Thoracic aorta (tissue), 2 donors: ENCODE measurements around the gene DVL2. TPM values are rescaled to one million over a fixed set of nuclear protein-coding genes. Genes with fewer than 3 reads are reported as not detected.
"Not testable (repeated sequence)": the region's sequence is repeated elsewhere in the genome, so short reads cannot be mapped to it uniquely, and the experiment has no call there.

ENCODE experiments used
- ATAC-seq: fragments of 150-250 bp; one replicate; pipeline ENCODE4 v1.8.0; 2017; ENCODE audit warnings: low read depth; ENCODE audit not compliant: insufficient number of reproducible peaks, low FRiP score
- DNase-seq: peaks from one replicate; pipeline ENCODE4 v3.0.0-alpha.2; 2020; ENCODE audit warnings: low spot score
- H3K27ac ChIP-seq, 2 donors: fragments of 200-600 bp; sonication (generic); 1 replicate in 1 of 2; 2 replicates in 1 of 2; pipeline ENCODE4 v1.5.1; 2016; ENCODE audit warnings: mild to moderate bottlenecking in 2 of 2, moderate library complexity in 2 of 2
- H3K27me3 ChIP-seq: fragments of 200-600 bp; sonication (generic); replicated peaks from 2 replicates; pipeline ENCODE4 v1.6.0; 2016; ENCODE audit warnings: mild to moderate bottlenecking; ENCODE audit not compliant: insufficient read depth
- H3K36me3 ChIP-seq: fragments of 200-600 bp; sonication (generic); one replicate; pipeline ENCODE4 v1.5.1; 2016
- H3K4me1 ChIP-seq, 2 donors: fragments of 200-600 bp; sonication (generic); 1 replicate in 1 of 2; 2 replicates in 1 of 2; pipeline versions ENCODE4 v1.5.1 to v1.6.0; 2016; ENCODE audit warnings: low read depth in 2 of 2, mild to moderate bottlenecking in 1 of 2; ENCODE audit not compliant: control insufficient read depth in 1 of 2
- H3K4me3 ChIP-seq: fragments of 200-600 bp; sonication (generic); 2 replicates; pipeline ENCODE4 v1.5.1; 2016; ENCODE audit warnings: mild to moderate bottlenecking
- H3K9me3 ChIP-seq: fragments of 200-600 bp; sonication (generic); 2 replicates; pipeline ENCODE4 v1.5.1; 2016
- CTCF ChIP-seq: fragments of 200-600 bp; sonication (generic); IDR thresholded peaks from one replicate; pipeline ENCODE4 v1.5.1; 2019; ENCODE audit warnings: antibody characterized with exemption
- total RNA-seq, 2 donors: library from RNA; depleted of rRNA; stranded (reverse); fragments of >200 nt; gene quantifications; one replicate each; pipeline versions ENCODE4 v1.1.0 to v1.2.3, GENCODE V29; 2016

Gene DVL2
- total RNA-seq, 2 donors from 2014 or later, result 52.8 to 68.5 TPM

- H3K27ac ChIP-seq, result no peak overlapping the region
- no peaks in the 10 kb centered on the region for H3K9me3 ChIP-seq
- H3K27me3 ChIP-seq, result no peaks in the 10 kb centered on the region
- no peak for DNase-seq
- no peak for TF ChIP-seq CTCF
- H3K36me3 ChIP-seq, result no peaks in the 10 kb centered on the region
- H3K4me3 ChIP-seq, result no peak overlapping the region
- ATAC-seq, result no peak
- no peaks in the 10 kb centered on the region for H3K4me1 ChIP-seq
Measured at GRCh38 chr17:7183433-7184090, 50.8 kb downstream of the DVL2 start.

- H3K4me1 ChIP-seq, result peaks cover 9 to 12% of the 10 kb centered on the region in 2 donors
- not testable (repeated sequence) for H3K36me3 ChIP-seq, H3K27ac ChIP-seq, DNase-seq, H3K27me3 ChIP-seq, H3K9me3 ChIP-seq, H3K4me3 ChIP-seq, ATAC-seq
Measured at GRCh38 chr17:7182101-7182500, 52.2 kb downstream of the DVL2 start.

DNA sequence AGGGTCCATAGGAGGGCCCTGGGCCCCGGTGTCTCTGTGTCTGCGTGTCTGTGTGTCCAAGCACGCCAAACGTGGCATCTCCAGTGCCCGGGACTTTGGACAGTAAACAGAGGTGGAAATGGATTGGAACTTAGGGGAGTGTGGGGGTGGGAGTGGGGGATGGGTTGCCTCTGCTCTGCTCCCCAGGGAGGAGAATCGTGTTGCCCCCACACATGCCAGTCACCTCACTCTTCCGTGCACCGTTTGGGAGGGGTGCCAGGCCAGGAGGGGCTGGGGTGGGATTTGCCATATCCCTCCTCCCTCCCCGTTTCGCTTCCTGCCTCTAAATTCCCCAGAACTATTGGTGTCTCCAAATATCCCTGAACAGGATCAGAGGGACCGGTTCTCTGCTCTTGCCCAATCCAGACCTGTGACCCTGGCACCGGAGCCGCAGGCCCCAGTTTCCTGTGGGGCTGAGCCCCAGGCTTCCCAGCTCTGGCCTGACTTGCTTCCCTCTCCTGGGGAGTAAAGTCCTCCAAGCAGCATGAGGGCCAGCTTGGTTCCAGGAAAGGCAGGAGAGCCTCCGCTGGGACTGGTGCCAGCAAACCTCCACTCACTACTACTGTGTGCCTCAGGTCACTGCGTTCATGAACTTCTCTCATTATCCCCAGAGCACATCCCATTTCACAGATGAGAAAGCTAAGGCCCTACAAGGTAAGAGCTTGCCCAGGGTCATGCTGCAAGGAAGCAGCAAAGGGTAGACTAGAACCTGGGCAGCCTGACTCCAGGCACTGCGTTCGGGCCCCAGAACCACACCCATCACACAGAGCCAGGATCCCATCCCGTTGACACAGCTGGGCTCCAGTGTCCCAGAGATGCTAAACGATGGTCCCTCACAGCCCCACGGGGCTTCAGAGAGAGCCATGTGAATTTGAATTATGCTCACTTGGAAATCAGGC is 54.7 kb downstream of the DVL2 start, which contains the start of gene ASGR1:
Gene ASGR1 (minus strand): TSS at position 54 of the 938 bp plus-strand sequence. CDS start 807 bp downstream, outside the sequence.
- DNase-seq, result no peak
- Histone ChIP-seq H3K4me1 (peaks cover 11 to 14% of the 10 kb centered on the region in 2 donors), H3K9me3 (no peaks in the 10 kb centered on the region), H3K27ac (no peak within 1 kb of the TSS), H3K36me3 (no peaks in the 10 kb centered on the region), H3K4me3 (no peak within 1 kb of the TSS), H3K27me3 (peaks cover 13% of the 10 kb centered on the region)
- no peak for ATAC-seq
- TF ChIP-seq CTCF, result no peak

GRCh38 chr17:7178973-7179316 is 55.4 kb downstream of the DVL2 start:
- H3K27ac ChIP-seq, result no peak overlapping the region
- no peak for TF ChIP-seq CTCF
- H3K4me3 ChIP-seq, result no peak overlapping the region
- peaks cover 13% of the 10 kb centered on the region for H3K27me3 ChIP-seq
- H3K36me3 ChIP-seq, result no peaks in the 10 kb centered on the region
- DNase-seq (no peak), ATAC-seq (no peak)
- H3K4me1 ChIP-seq, result peaks cover 11 to 14% of the 10 kb centered on the region in 2 donors
- H3K9me3 ChIP-seq, result no peaks in the 10 kb centered on the region

DNA sequence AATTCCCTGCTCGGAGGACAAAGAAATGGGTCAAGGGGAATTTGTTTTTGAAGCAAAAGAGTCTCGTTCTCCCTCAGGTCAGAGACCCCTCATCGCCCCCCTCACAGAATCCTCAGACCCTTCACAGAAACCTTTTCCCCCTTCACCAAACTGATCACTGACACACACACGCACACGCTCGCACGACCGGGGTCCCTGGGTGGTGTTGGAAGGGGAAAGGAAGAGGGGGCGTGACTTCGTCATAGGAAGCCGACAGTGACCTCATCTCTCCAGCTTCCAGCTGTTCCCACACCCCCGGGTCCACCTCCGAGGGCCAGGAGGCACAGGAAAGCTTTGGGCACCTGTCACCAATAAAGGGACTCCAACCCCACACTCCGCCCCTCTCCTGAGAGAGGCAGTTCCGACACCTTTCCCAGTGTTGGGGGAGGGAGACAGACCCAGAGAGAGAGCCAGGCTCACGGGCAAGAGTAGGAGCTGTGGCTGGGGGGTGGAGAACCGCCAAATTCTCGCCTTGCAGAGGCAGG is 56.3 kb downstream of the DVL2 start:
- DNase-seq, result no peak
- peaks cover 11 to 14% of the 10 kb centered on the region in 2 donors for H3K4me1 ChIP-seq
- no peaks in the 10 kb centered on the region for H3K9me3 ChIP-seq
- H3K27ac ChIP-seq, result no peak overlapping the region
- no peak for ATAC-seq
- H3K36me3 ChIP-seq, result no peaks in the 10 kb centered on the region
- peak overlapping the region; percentile 61 for H3K4me3 ChIP-seq
- H3K27me3 ChIP-seq, result peaks cover 13% of the 10 kb centered on the region
- no peak for TF ChIP-seq CTCF
